Measurements from ENCODE around the gene COBL.

Gene COBL

DNA sequence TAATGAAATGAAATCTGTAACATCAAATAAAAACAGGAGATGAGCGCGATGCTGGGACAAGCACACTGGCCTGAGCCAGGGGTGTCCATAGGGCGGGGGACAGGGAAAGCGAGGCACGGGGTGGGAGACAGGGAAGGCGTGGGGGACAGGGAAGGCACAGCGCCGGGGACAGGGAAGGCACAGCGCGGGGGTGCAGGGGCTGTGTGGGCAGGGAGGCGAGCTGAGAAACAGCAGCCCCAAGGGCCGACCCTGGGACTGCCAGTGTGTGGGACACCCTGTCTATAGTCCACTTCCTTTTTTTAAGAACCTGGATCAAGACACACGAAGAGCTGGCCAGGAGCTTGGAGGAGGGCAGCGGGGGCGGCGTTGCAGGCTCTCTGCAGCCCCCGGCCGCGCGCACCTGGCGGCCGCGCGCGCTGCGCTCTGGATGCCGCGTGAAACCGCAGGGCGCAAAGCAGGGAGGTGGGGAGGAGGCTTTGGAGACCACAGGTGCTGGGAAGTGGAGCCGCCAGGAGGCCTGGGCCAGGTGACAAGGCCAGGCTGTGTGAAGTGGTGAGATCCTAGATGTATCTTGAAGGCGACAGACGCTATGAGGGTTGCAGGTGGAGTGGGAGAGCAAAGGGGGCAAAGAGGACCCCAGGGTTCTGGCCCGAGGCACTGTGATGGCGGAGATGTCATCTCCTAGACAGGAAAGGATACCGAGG lies 157.7 kb downstream of the COBL start:
- no peak for TF ChIP-seq CTCF (IDR thresholded peaks at IDR 0.05; ENCODE audit: low read length, missing control alignments)
- no peak overlapping the region for H3K4me3 ChIP-seq (replicated peaks; ENCODE audit: low read depth, low read length)
- no peak for DNase-seq (ENCODE audit: low read depth)

DNA sequence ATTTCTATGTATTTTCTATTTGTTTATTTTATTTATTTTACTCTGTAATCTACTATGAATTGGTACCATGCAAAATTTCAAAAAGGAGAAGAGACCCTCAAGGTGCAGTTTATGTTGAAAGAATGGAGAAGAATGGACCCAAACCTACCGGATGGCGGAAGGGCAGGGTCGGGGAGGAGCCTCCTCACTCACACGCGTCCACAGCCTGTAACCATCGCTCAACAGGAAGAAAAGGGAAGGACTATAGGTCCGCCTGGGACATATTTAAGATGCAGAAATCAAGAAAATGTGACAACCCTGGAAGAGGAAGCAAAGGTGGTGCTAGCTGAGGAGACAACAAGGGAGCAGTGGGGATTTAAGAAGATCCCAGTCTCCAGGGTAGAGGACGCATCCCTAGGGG lies 158.4 kb downstream of the COBL start:
- no peak for TF ChIP-seq CTCF (IDR thresholded peaks at IDR 0.05; ENCODE audit: low read length, missing control alignments)
- H3K4me3 ChIP-seq (replicated peaks; ENCODE audit: low read depth, low read length): no peak overlapping the region
- no peak for DNase-seq (ENCODE audit: low read depth)

- no peak for TF ChIP-seq CTCF (IDR thresholded peaks at IDR 0.05; ENCODE audit: low read length, missing control alignments)
- no peak for DNase-seq (ENCODE audit: low read depth)
- no peak overlapping the region for H3K4me3 ChIP-seq (replicated peaks; ENCODE audit: low read depth, low read length)
These were observed 162.4 kb downstream of the COBL start for GRCh38 chr7:51154201-51154600.

DNA sequence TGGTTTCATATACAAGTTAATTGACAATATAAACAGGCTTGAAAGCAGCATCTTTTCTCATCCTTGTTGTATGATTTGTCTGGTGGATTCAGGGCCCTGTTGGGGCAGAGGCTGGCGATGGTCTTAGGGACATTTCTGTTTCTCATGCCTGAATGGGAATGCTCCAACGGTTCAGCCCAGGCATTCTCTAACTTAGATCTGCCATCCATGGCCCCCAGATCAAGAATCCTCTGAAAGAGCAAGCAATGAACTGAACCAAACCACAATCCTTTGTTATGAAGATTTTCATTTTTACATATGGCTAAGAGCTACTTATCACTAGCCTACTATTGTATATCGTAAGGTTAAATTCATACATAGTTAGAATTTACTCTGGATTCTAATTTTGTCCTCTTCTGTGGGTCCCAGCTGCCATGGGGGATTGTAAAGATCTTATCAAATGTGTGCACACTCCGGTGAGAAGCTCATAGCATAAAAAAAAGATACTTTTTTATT lies 163.9 kb downstream of the COBL start:
- H3K4me3 ChIP-seq (replicated peaks; ENCODE audit: low read depth, low read length): no peak overlapping the region
- TF ChIP-seq CTCF (IDR thresholded peaks at IDR 0.05; ENCODE audit: low read length, missing control alignments): no peak
- no peak for DNase-seq (ENCODE audit: low read depth)

- TF ChIP-seq CTCF (IDR thresholded peaks at IDR 0.05; ENCODE audit: low read length, missing control alignments): no peak
- H3K4me3 ChIP-seq (replicated peaks; ENCODE audit: low read depth, low read length): no peak overlapping the region
- DNase-seq (ENCODE audit: low read depth): no peak
These were observed 165.2 kb downstream of the COBL start for GRCh38 chr7:51151455-51151854.

DNA sequence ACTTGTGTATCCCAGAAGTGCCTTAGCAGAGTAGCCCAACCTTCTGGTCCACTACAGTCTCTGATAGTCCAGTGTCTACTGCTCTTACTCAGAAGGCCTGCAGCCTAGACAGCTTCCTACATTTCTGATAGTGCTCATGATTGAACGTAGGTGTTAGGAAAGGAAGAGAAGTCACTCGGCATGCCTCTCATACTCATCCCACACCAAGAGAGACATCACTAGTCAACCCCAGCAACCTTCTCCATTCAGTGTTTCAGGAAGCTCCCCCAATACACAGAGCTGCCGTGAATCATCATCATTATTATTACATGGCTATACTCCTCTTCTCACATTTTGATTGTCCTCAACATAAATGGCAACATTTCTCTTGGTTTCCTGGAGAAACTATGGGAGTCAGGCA lies 166.4 kb downstream of the COBL start:
- no peak for DNase-seq (ENCODE audit: low read depth)
- TF ChIP-seq CTCF (IDR thresholded peaks at IDR 0.05; ENCODE audit: low read length, missing control alignments): no peak
- no peak overlapping the region for H3K4me3 ChIP-seq (replicated peaks; ENCODE audit: low read depth, low read length)

- DNase-seq (ENCODE audit: low read depth): no peak
- TF ChIP-seq CTCF (IDR thresholded peaks at IDR 0.05; ENCODE audit: low read length, missing control alignments): no peak
- H3K4me3 ChIP-seq (replicated peaks; ENCODE audit: low read depth, low read length): no peak overlapping the region
These were observed 168.4 kb downstream of the COBL start for GRCh38 chr7:51148216-51148615.

All from fibroblast of pulmonary artery (primary cell).